Psoas muscle (tissue), 8 donors: ENCODE results near the gene SART3. TPM values are rescaled to one million over a fixed set of nuclear protein-coding genes. Genes with fewer than 3 reads are reported as not detected.

ENCODE experiments used
- ATAC-seq, 4 donors: fragments of 200-7000 bp; cut with Tn5 transposase; one replicate each; pipeline ENCODE4 v1.9.1; 2020; ENCODE audit warnings: moderate library complexity in 3 of 4, mild to moderate bottlenecking in 2 of 4
- DNase-seq, 2 donors: peaks; one replicate each; pipeline ENCODE4 v3.0.0-alpha.2; 2020
- H3K27ac ChIP-seq: fragments of 200-600 bp; one replicate; pipeline ENCODE4 v1.8.0; 2022
- H3K27me3 ChIP-seq, 3 donors: fragments of 200-600 bp in 1 of 3; one replicate each; pipeline versions ENCODE4 v1.6.1 to v1.8.0; 2013 to 2022; ENCODE audit warnings: low read length in 2 of 3, mild to moderate bottlenecking in 2 of 3, moderate library complexity in 1 of 3; ENCODE audit not compliant: insufficient read depth in 3 of 3
- H3K36me3 ChIP-seq, 2 donors: fragments of 200-600 bp in 1 of 2; one replicate each; pipeline versions ENCODE4 v1.6.1 to v1.8.0; 2013 to 2022; ENCODE audit warnings: low read depth in 1 of 2, mild to moderate bottlenecking in 1 of 2, moderate library complexity in 1 of 2; ENCODE audit not compliant: insufficient read depth in 1 of 2
- H3K4me1 ChIP-seq: fragments of 200-600 bp; one replicate; pipeline ENCODE4 v1.8.0; 2022
- H3K4me3 ChIP-seq: fragments of 200-600 bp; one replicate; pipeline ENCODE4 v1.8.0; 2022; ENCODE audit warnings: mild to moderate bottlenecking
- H3K9me3 ChIP-seq: fragments of 200-600 bp; one replicate; pipeline ENCODE4 v1.8.0; 2022
- WGBS, 3 donors: extraction: QIAGEN DNeasy Blood & Tissue Kit; methylation state at CpG; one replicate each; pipeline versions ENCODE4 v1.1.6 to v1.1.7; 2013; 5-methylcytosine and 5-hydroxymethylcytosine counted together
- intact Hi-C, 2 donors: fragments of 100-400 bp; cut with DNase I; formaldehyde crosslinking; loops; one replicate each; pipeline versions ENCODE4 v1.11.0 to v1.14.2; 2022
- polyA plus RNA-seq, 3 donors: library from polyadenylated mRNA; stranded (reverse); fragments of 200-250 nt; gene quantifications; one replicate each; pipeline ENCODE4 v1.2.3, GENCODE V29; 2013
- total RNA-seq, 4 donors: library from RNA; stranded (reverse); fragmentation: NEBNext Ultra II Directional in 2 of 4; extraction: Animal tissue kit (Norgen Biotek cat#: 25700) in 2 of 4; gene quantifications; one replicate each; pipeline versions ENCODE4 v1.2.1 to v1.2.4, GENCODE V29; 2021 to 2023
- TF ChIP-seq, protein P1 (sequence below): fragments of 200-600 bp; IDR thresholded peaks from one replicate; pipeline ENCODE4 v1.8.0; 2022; ENCODE audit warnings: antibody characterized with exemption
- donor health status: healthy with polysubstance abuse.
- donor health status: DM: no; HTN: no; CAD: no; lungs with moderate emphysema.
- donor health status: Bipolar disorder and iron deficiency.
- donor health status: healthy.
- donor health status: DM: yes; HTN: yes; CAD: no.
- donor health status: DM: no; HTN: no; CAD: no.
- donor health status: DM: no; HTN: no; CAD: no.
- donor health status: DM: yes; HTN: yes; CAD: no.

Gene SART3
- total and polyA plus RNA-seq, 7 donors: 13.4 to 35.3 (median 24.2) TPM

DNA sequence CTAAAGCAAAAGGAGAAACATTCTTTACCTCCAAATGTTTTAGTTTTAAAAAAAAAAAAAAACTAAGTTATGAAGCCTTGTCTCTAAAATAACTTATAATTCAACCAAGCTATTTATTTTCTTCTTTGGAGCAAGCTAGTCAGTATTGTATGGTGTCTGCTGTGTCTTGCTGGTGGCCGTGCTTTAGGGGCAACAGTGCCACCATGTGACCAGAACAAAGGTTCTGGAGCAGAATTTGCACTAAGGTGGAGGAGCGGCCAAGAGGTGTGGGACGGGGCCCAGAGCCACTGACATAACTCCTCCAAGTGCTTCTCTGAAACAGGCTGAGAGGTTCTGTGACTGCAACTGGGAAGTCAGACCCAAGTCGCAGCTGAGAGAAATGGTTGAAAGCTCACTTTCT, 41.4 kb downstream of the SART3 start:
- WGBS, 3 donors: 62 to 70% (median 67%) methylated on average over 4 of the region's 4 CpGs
- Histone ChIP-seq H3K27ac (no peak overlapping the region), H3K36me3 (peaks cover 8 to 77% of the 10 kb centered on the region in 2 donors), H3K27me3 (no peaks in the 10 kb centered on the region), H3K4me1 (peaks cover 11% of the 10 kb centered on the region), H3K4me3 (no peak overlapping the region), H3K9me3 (no peaks in the 10 kb centered on the region)
- no peak for ATAC-seq
- intact Hi-C loops: loop anchor here in 1 of 2 donors (10.0 kb wide), 1 partner anchor 835 kb away; the partner anchor contains the start of gene PWP1
- TF ChIP-seq, protein P1, sequence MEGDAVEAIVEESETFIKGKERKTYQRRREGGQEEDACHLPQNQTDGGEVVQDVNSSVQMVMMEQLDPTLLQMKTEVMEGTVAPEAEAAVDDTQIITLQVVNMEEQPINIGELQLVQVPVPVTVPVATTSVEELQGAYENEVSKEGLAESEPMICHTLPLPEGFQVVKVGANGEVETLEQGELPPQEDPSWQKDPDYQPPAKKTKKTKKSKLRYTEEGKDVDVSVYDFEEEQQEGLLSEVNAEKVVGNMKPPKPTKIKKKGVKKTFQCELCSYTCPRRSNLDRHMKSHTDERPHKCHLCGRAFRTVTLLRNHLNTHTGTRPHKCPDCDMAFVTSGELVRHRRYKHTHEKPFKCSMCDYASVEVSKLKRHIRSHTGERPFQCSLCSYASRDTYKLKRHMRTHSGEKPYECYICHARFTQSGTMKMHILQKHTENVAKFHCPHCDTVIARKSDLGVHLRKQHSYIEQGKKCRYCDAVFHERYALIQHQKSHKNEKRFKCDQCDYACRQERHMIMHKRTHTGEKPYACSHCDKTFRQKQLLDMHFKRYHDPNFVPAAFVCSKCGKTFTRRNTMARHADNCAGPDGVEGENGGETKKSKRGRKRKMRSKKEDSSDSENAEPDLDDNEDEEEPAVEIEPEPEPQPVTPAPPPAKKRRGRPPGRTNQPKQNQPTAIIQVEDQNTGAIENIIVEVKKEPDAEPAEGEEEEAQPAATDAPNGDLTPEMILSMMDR: no peak
- DNase-seq: no peak

DNA sequence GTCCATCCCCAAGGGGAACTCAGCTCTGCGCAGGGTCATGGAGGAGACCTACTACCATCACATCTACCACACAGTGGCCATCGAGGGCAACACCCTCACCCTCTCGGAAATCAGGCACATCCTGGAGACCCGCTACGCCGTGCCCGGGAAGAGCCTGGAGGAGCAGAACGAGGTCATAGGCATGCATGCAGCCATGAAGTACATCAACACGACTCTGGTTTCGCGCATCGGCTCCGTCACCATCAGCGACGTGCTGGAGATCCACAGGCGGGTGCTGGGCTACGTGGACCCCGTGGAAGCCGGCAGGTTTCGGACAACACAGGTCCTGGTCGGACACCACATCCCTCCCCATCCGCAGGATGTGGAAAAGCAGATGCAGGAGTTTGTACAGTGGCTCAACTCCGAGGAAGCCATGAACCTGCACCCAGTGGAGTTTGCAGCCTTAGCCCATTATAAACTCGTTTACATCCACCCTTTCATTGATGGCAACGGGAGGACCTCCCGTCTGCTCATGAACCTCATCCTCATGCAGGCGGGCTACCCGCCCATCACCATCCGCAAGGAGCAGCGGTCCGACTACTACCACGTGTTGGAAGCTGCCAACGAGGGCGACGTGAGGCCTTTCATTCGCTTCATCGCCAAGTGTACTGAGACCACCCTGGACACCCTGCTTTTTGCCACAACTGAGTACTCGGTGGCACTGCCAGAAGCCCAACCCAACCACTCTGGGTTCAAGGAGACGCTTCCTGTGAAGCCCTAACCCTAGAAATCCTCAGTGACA, 42.1 kb downstream of the SART3 start:
- H3K27ac ChIP-seq: no peak overlapping the region
- DNase-seq (no peak), ATAC-seq (no peak)
- no peaks in the 10 kb centered on the region for H3K27me3 ChIP-seq
- WGBS, 3 donors: 89 to 92% (median 90%) methylated on average over 39 of the region's 39 CpGs
- H3K4me1 ChIP-seq: peaks cover 11% of the 10 kb centered on the region
- intact Hi-C loops: loop anchor here in 1 of 2 donors (10.0 kb wide), 1 partner anchor 834 kb away; the partner anchor contains the start of gene PWP1
- peaks cover 8 to 70% of the 10 kb centered on the region in 2 donors for H3K36me3 ChIP-seq
- H3K4me3 ChIP-seq: no peak overlapping the region
- no peaks in the 10 kb centered on the region for H3K9me3 ChIP-seq
- TF ChIP-seq, protein P1: no peak

DNA sequence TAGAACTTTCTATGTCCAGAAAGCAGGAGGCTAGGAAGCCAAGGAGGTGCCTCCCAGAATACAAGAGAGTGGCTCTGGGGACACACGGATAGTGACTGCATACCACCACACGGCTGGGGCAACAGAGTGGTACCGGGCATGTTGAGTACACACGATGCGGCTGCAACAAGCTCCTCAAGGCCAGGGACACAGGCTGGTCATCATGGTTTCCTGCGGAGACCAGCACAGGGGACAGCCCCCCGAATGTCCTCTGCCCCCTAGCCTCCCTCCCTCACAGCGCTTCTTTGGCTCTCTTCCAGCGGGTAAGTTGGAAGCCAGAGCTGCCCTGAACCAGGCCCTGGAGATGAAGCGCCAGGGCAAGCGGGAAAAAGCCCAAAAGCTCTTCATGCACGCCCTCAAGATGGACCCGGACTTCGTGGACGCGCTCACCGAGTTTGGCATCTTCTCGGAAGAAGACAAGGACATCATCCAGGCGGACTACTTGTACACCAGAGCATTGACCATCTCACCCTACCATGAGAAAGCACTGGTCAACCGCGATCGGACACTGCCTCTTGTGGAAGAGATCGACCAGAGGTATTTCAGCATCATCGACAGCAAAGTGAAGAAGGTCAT, 42.8 kb downstream of the SART3 start:
- 93 to 95% (median 94%) methylated on average over 24 of the region's 24 CpGs for WGBS, 3 donors
- Histone ChIP-seq H3K4me1 (peaks cover 11% of the 10 kb centered on the region), H3K36me3 (peaks cover 7 to 64% of the 10 kb centered on the region in 2 donors), H3K4me3 (no peak overlapping the region), H3K27me3 (no peaks in the 10 kb centered on the region), H3K9me3 (no peaks in the 10 kb centered on the region), H3K27ac (no peak overlapping the region)
- TF ChIP-seq, protein P1: no peak
- intact Hi-C loops: loop anchor here in 1 of 2 donors (10.0 kb wide), 1 partner anchor 833 kb away; the partner anchor contains the start of gene PWP1
- ATAC-seq: no peak
- DNase-seq: no peak

DNA sequence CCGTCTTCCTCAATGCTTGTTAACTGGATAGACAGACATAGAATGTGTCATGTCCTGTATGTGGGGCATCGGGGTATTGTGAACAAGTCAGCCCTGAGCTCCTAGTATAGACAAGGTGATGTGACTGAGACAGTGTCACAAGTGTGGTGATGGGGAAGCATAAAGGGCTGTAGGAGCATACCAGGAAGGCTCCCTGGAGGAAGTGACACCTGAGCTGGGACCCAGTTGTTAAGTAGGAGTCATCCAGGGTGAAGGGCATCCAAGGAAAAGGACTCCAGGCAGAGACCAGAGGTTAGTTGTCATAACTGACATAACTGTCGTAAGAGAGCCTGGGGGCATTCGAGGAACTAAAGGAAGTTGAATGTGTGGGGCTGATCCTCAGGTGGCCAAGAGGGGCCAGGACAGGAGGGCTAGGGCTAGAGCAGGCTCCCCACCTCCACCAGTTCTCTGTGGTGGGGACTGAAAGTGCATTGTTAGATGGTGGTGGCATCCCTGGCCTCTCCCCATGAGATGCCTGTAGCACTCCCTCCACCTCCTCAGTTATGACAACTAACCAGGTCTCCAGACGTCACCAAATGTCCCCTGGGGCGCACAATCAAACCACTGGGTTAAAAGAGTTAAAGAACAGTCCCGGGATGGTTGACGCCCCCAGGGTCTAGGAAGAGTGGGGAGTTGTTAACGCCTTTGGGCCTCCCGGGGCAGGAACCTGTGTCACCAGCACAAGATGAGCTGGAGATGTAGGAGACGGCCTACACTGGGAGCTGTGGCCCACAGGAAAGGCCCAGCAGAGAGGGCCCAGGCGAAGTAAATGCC, 43.5 kb downstream of the SART3 start:
- DNase-seq (no peak), ATAC-seq (no peak)
- H3K27ac ChIP-seq: no peak overlapping the region
- H3K4me1 ChIP-seq: peaks cover 11% of the 10 kb centered on the region
- H3K36me3 ChIP-seq: peaks cover 4 to 56% of the 10 kb centered on the region in 2 donors
- no peak overlapping the region for H3K4me3 ChIP-seq
- no peaks in the 10 kb centered on the region for H3K27me3 ChIP-seq
- intact Hi-C loops: loop anchor here in 1 of 2 donors (10.0 kb wide), 1 partner anchor 833 kb away; the partner anchor contains the start of gene PWP1
- H3K9me3 ChIP-seq: no peaks in the 10 kb centered on the region
- TF ChIP-seq, protein P1: no peak
- 80 to 87% (median 86%) methylated on average over 12 of the region's 12 CpGs for WGBS, 3 donors
